Right lobe of liver (tissue), 4 donors: ENCODE data around the gene KYAT1.

Experiments
- POLR2A ChIP-seq: fragments of 450-650 bp; IDR thresholded peaks from one replicate; pipeline ENCODE4 v1.6.1; 2017; ENCODE audit warnings: antibody characterized with exemption, mild to moderate bottlenecking
- TF ChIP-seq, protein P1 (sequence below), 4 donors: fragments of 200-600 bp in 3 of 4; fragments of 450-650 bp in 1 of 4; IDR thresholded peaks; one replicate each; pipeline versions ENCODE4 v1.5.1 to v1.8.0; 2016 to 2022; ENCODE audit warnings: antibody characterized with exemption in 4 of 4, mild to moderate bottlenecking in 2 of 4
- donor health status: DM: no; HTN: no; CAD: no.
- donor health status: DM: no; HTN: no; CAD: no.
- donor health status: DM: no; HTN: yes; CAD: no.

DNA sequence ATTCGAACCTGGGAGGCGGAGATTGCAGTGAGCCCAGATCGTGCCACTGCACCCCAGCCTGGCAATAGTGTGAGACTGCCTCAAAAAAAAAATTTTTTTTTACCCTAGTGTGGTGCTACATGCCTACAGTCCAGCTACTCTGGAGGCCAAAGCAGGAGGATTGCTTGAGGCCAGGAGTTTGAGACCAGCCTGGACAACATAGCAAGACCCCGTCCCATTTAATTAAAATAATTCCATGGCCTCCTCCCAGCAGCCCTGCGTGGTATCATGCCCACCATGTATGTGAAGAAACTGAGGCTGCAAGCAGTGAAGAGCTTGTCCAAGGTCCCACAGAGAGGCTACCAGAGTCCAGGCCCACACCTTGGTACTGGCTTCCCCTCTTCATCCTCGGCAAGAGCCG lies 19.6 kb upstream of the KYAT1 start:
- TF ChIP-seq, protein P1, sequence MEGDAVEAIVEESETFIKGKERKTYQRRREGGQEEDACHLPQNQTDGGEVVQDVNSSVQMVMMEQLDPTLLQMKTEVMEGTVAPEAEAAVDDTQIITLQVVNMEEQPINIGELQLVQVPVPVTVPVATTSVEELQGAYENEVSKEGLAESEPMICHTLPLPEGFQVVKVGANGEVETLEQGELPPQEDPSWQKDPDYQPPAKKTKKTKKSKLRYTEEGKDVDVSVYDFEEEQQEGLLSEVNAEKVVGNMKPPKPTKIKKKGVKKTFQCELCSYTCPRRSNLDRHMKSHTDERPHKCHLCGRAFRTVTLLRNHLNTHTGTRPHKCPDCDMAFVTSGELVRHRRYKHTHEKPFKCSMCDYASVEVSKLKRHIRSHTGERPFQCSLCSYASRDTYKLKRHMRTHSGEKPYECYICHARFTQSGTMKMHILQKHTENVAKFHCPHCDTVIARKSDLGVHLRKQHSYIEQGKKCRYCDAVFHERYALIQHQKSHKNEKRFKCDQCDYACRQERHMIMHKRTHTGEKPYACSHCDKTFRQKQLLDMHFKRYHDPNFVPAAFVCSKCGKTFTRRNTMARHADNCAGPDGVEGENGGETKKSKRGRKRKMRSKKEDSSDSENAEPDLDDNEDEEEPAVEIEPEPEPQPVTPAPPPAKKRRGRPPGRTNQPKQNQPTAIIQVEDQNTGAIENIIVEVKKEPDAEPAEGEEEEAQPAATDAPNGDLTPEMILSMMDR (IDR thresholded peaks at IDR 0.05) = no peak
- no peak for TF ChIP-seq POLR2A
